Activated naive CD8-positive, alpha-beta T cell treated with anti-CD3 and anti-CD28 coated beads, Interleukin-2, amount 50 U/mL, for 24 hours (primary cell): Measurements from ENCODE around the gene ARMC6.
A peak's percentile ranks its signal among the peaks of the same experiment; 100 is the strongest.

Source experiments
- ATAC-seq: fragments of 150-1000 bp; cut with Tn5 transposase; one replicate; pipeline ENCODE4 v1.10.0; 2021
- DNase-seq: peaks from one replicate; pipeline ENCODE4 v3.0.0; 2021
- H3K27ac Mint-ChIP-seq: one replicate; pipeline ENCODE4 v1.8.0; 2021; ENCODE audit warnings: mild to moderate bottlenecking, mixed read lengths
- H3K27me3 Mint-ChIP-seq: one replicate; pipeline ENCODE4 v1.8.0; 2021; ENCODE audit warnings: mixed read lengths
- H3K36me3 Mint-ChIP-seq: one replicate; pipeline ENCODE4 v1.8.0; 2021; ENCODE audit warnings: low read depth, mixed read lengths
- H3K4me1 Mint-ChIP-seq: one replicate; pipeline ENCODE4 v1.8.0; 2021; ENCODE audit warnings: mixed read lengths
- H3K4me3 Mint-ChIP-seq: one replicate; pipeline ENCODE4 v1.8.0; 2021; ENCODE audit warnings: mild to moderate bottlenecking, moderate library complexity, mixed read lengths
- H3K9me3 Mint-ChIP-seq: one replicate; pipeline ENCODE4 v1.8.0; 2021; ENCODE audit warnings: mixed read lengths

The ARMC6 gene

GRCh38 chr19:19033426-19034203 is at the start of gene ARMC6, which contains the start of gene SUGP2:
ARMC6 (plus strand) TSS chr19:19033603; CDS start chr19:19034210, 607 bp downstream.
SUGP2 (minus strand) TSS chr19:19033517; CDS start chr19:19031071, 2,446 bp downstream.
- peaks cover 40% of the 10 kb centered on the region for H3K4me1 Mint-ChIP-seq
- peaks cover 42% of the 10 kb centered on the region for H3K36me3 Mint-ChIP-seq
- peak; percentile 84 for ATAC-seq
- peak; percentile 89 for DNase-seq
- no peaks in the 10 kb centered on the region for H3K27me3 Mint-ChIP-seq
- peak within 1 kb of the TSS; percentile 97 for H3K4me3 Mint-ChIP-seq
- H3K9me3 Mint-ChIP-seq = no peaks in the 10 kb centered on the region
- peak within 1 kb of the TSS; percentile 99 for H3K27ac Mint-ChIP-seq

- Mint-ChIP-seq H3K4me1 (no peaks in the 10 kb centered on the region), H3K27me3 (peaks cover 31% of the 10 kb centered on the region), H3K27ac (no peak overlapping the region), H3K4me3 (no peak overlapping the region), H3K9me3 (no peaks in the 10 kb centered on the region), H3K36me3 (no peaks in the 10 kb centered on the region)
- ATAC-seq (no peak), DNase-seq (no peak)
Measured at GRCh38 chr19:18984251-18984650, 49.2 kb upstream of the ARMC6 start.

- no peaks in the 10 kb centered on the region for H3K4me1 Mint-ChIP-seq
- H3K36me3 Mint-ChIP-seq = no peaks in the 10 kb centered on the region
- DNase-seq = no peak
- H3K27me3 Mint-ChIP-seq = peaks cover 31% of the 10 kb centered on the region
- no peak overlapping the region for H3K4me3 Mint-ChIP-seq
- no peaks in the 10 kb centered on the region for H3K9me3 Mint-ChIP-seq
- ATAC-seq = no peak
- H3K27ac Mint-ChIP-seq = no peak overlapping the region
Measured at GRCh38 chr19:18985257-18985656, 48.1 kb upstream of the ARMC6 start.

- ATAC-seq (no peak), DNase-seq (no peak)
- H3K27me3 Mint-ChIP-seq = peaks cover 23% of the 10 kb centered on the region
- no peaks in the 10 kb centered on the region for H3K9me3 Mint-ChIP-seq
- peaks cover 8% of the 10 kb centered on the region for H3K36me3 Mint-ChIP-seq
- H3K27ac Mint-ChIP-seq = no peak overlapping the region
- H3K4me1 Mint-ChIP-seq = no peaks in the 10 kb centered on the region
- no peak overlapping the region for H3K4me3 Mint-ChIP-seq
Measured at GRCh38 chr19:18987456-18987855, 45.9 kb upstream of the ARMC6 start.

- Mint-ChIP-seq H3K4me1 (no peaks in the 10 kb centered on the region), H3K27ac (no peak overlapping the region), H3K4me3 (no peak overlapping the region), H3K27me3 (peaks cover 17% of the 10 kb centered on the region), H3K36me3 (peaks cover 25% of the 10 kb centered on the region), H3K9me3 (no peaks in the 10 kb centered on the region)
- ATAC-seq (no peak), DNase-seq (no peak)
Measured at GRCh38 chr19:18989316-18989715, 44.1 kb upstream of the ARMC6 start.

- H3K9me3 Mint-ChIP-seq = no peaks in the 10 kb centered on the region
Measured at GRCh38 chr19:18990128-18990708, 43.2 kb upstream of the ARMC6 start.

GRCh38 chr19:18991006-18991405 is 42.4 kb upstream of the ARMC6 start:
- Mint-ChIP-seq H3K4me1 (no peaks in the 10 kb centered on the region), H3K27me3 (peaks cover 7% of the 10 kb centered on the region), H3K4me3 (no peak overlapping the region), H3K27ac (no peak overlapping the region), H3K36me3 (peaks cover 28% of the 10 kb centered on the region), H3K9me3 (no peaks in the 10 kb centered on the region)
- ATAC-seq (no peak), DNase-seq (no peak)

More at GRCh38 chr19:18990128-18990708, 43.2 kb upstream of the ARMC6 start:
- Mint-ChIP-seq H3K27ac (no peak overlapping the region), H3K4me3 (no peak overlapping the region), H3K36me3 (peaks cover 26% of the 10 kb centered on the region), H3K27me3 (peaks cover 11% of the 10 kb centered on the region), H3K4me1 (no peaks in the 10 kb centered on the region)
- ATAC-seq (peak; percentile 16), DNase-seq (no peak)

- Mint-ChIP-seq H3K9me3 (no peaks in the 10 kb centered on the region), H3K27me3 (peaks cover 3% of the 10 kb centered on the region), H3K4me1 (no peaks in the 10 kb centered on the region), H3K27ac (no peak overlapping the region), H3K36me3 (peaks cover 28% of the 10 kb centered on the region), H3K4me3 (no peak overlapping the region)
- DNase-seq (no peak), ATAC-seq (no peak)
Measured at GRCh38 chr19:18991468-18991867, 41.9 kb upstream of the ARMC6 start.

GRCh38 chr19:18992696-18993095 is 40.7 kb upstream of the ARMC6 start:
- H3K36me3 Mint-ChIP-seq = peaks cover 28% of the 10 kb centered on the region
- no peaks in the 10 kb centered on the region for H3K4me1 Mint-ChIP-seq
- no peaks in the 10 kb centered on the region for H3K9me3 Mint-ChIP-seq
- H3K27me3 Mint-ChIP-seq = no peaks in the 10 kb centered on the region
- no peak overlapping the region for H3K4me3 Mint-ChIP-seq
- DNase-seq (no peak), ATAC-seq (no peak)
- H3K27ac Mint-ChIP-seq = no peak overlapping the region

GRCh38 chr19:18993115-18993514 is 40.3 kb upstream of the ARMC6 start:
- ATAC-seq (no peak), DNase-seq (no peak)
- Mint-ChIP-seq H3K27me3 (no peaks in the 10 kb centered on the region), H3K9me3 (no peaks in the 10 kb centered on the region), H3K4me1 (no peaks in the 10 kb centered on the region), H3K27ac (no peak overlapping the region), H3K36me3 (peaks cover 32% of the 10 kb centered on the region), H3K4me3 (no peak overlapping the region)

- no peaks in the 10 kb centered on the region for H3K9me3 Mint-ChIP-seq
- DNase-seq (no peak), ATAC-seq (peak; percentile 60)
- H3K4me3 Mint-ChIP-seq = no peak overlapping the region
- H3K27me3 Mint-ChIP-seq = no peaks in the 10 kb centered on the region
- H3K27ac Mint-ChIP-seq = no peak overlapping the region
- peaks cover 10% of the 10 kb centered on the region for H3K4me1 Mint-ChIP-seq
- H3K36me3 Mint-ChIP-seq = peaks cover 40% of the 10 kb centered on the region
Measured at GRCh38 chr19:18995804-18996241, 37.6 kb upstream of the ARMC6 start.

- no peaks in the 10 kb centered on the region for H3K9me3 Mint-ChIP-seq
- ATAC-seq = no peak
- H3K4me3 Mint-ChIP-seq = no peak overlapping the region
- no peaks in the 10 kb centered on the region for H3K27me3 Mint-ChIP-seq
- H3K36me3 Mint-ChIP-seq = peaks cover 39% of the 10 kb centered on the region
- H3K4me1 Mint-ChIP-seq = peaks cover 10% of the 10 kb centered on the region
- DNase-seq = no peak
- H3K27ac Mint-ChIP-seq = no peak overlapping the region
Measured at GRCh38 chr19:18996351-18996750, 37.1 kb upstream of the ARMC6 start.

GRCh38 chr19:18996796-18997394 is 36.5 kb upstream of the ARMC6 start:
- no peak for ATAC-seq
- peaks cover 42% of the 10 kb centered on the region for H3K36me3 Mint-ChIP-seq

GRCh38 chr19:18998276-18998675 is 35.1 kb upstream of the ARMC6 start:
- ATAC-seq (no peak), DNase-seq (no peak)
- Mint-ChIP-seq H3K27me3 (no peaks in the 10 kb centered on the region), H3K36me3 (peaks cover 43% of the 10 kb centered on the region), H3K9me3 (no peaks in the 10 kb centered on the region), H3K27ac (no peak overlapping the region), H3K4me3 (no peak overlapping the region), H3K4me1 (peaks cover 10% of the 10 kb centered on the region)

More at GRCh38 chr19:18996796-18997394, 36.5 kb upstream of the ARMC6 start:
- Mint-ChIP-seq H3K4me3 (no peak overlapping the region), H3K27ac (no peak overlapping the region), H3K4me1 (peaks cover 10% of the 10 kb centered on the region), H3K27me3 (no peaks in the 10 kb centered on the region), H3K9me3 (no peaks in the 10 kb centered on the region)
- no peak for DNase-seq
